Choroid plexus epithelial cell (primary cell): Measurements from ENCODE around the gene CCDC15.

Source experiments
- DNase-seq: peaks from one replicate; pipeline ENCODE4 v3.0.0-alpha.2; 2010; ENCODE audit warnings: low read depth
- H3K4me3 ChIP-seq: 2 replicates; pipeline ENCODE4 v1.5.1; 2011; ENCODE audit warnings: low read depth, mild to moderate bottlenecking, control low read depth, low read length, moderate library complexity
- CTCF ChIP-seq: conservative IDR thresholded peaks from 2 replicates; pipeline ENCODE4 v1.5.1; 2011; ENCODE audit warnings: low read depth, mild to moderate bottlenecking, control low read depth, inconsistent platforms, low read length, moderate library complexity

CCDC15 gene

GRCh38 chr11:124971810-124972209 lies 17.8 kb downstream of the CCDC15 start:
- no peak for DNase-seq
- no peak overlapping the region for H3K4me3 ChIP-seq
- no peak for TF ChIP-seq CTCF

GRCh38 chr11:124976531-124976930 lies 22.5 kb downstream of the CCDC15 start:
- H3K4me3 ChIP-seq = no peak overlapping the region
- no peak for TF ChIP-seq CTCF
- DNase-seq = no peak

- no peak for TF ChIP-seq CTCF
- peak; percentile 14 for DNase-seq
- no peak overlapping the region for H3K4me3 ChIP-seq
Observed at GRCh38 chr11:124977006-124977405, 23.0 kb downstream of the CCDC15 start.

GRCh38 chr11:124978316-124978715 lies 24.3 kb downstream of the CCDC15 start:
- DNase-seq = no peak
- H3K4me3 ChIP-seq = no peak overlapping the region
- no peak for TF ChIP-seq CTCF

GRCh38 chr11:124982043-124982442 lies 28.0 kb downstream of the CCDC15 start:
- DNase-seq = no peak
- no peak for TF ChIP-seq CTCF
- H3K4me3 ChIP-seq = no peak overlapping the region

GRCh38 chr11:124983674-124984511 lies 29.9 kb downstream of the CCDC15 start:
- no peak for DNase-seq
- no peak for TF ChIP-seq CTCF

GRCh38 chr11:124984512-124984854 lies 30.5 kb downstream of the CCDC15 start:
- DNase-seq = no peak

More at GRCh38 chr11:124983674-124984511, 29.9 kb downstream of the CCDC15 start:
- no peak overlapping the region for H3K4me3 ChIP-seq

More at GRCh38 chr11:124984512-124984854, 30.5 kb downstream of the CCDC15 start:
- TF ChIP-seq CTCF = no peak
- no peak overlapping the region for H3K4me3 ChIP-seq
